Hematopoietic multipotent progenitor cell treated with erythropoietin and hydrocortisone succinate and interleukin-3 and kit ligand, for 4 days (in vitro differentiated cells): Measurements from ENCODE around the gene WBP2.
"Not testable (repeated sequence)": the region's sequence is repeated elsewhere in the genome, so short reads cannot be mapped to it uniquely, and the experiment has no call there.

Source experiments
- DNase-seq: peaks from one replicate; pipeline ENCODE4 v3.0.0-alpha.2; 2015

Gene WBP2

DNA sequence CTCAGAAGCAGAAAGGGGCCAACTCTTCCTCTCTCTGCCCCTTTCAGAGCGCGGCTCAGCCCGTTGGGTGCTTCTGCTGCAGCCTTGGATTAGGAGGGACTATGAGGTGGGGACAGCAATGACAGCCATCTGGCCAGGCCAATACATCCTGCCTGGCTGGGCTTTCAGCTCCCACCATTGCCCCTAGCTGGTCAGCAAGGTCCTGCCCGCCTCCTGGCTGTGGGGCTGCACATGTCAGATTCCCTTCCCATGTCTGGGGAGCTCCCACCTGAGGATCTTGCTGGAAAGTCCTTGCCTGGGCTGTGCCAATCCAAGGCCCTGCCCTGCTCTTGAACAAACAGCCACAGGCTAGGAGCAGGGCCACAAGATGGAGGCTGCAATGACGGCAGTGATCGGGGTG lies 33.3 kb upstream of the WBP2 start:
- no peak for DNase-seq

DNA sequence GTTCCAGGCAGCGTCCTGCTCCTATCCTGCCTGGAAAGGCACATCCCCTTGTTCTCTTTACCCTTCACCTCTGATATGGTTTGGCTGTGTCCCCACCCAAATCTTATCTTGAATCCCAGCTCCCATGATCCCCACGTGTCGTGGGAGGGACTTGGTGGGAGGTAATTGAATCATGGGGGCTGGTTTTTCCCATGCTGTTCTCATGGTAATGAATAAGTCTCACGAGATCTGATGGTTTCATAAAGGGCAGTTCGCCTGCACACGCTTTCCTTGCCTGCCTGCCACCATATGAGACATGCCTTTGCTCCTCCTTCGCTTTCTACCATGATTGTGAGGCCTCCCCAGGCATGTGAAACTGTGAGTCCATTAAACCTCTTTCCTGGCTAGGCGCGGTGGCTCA lies 30.7 kb upstream of the WBP2 start:
- DNase-seq: peak; percentile 49

DNA sequence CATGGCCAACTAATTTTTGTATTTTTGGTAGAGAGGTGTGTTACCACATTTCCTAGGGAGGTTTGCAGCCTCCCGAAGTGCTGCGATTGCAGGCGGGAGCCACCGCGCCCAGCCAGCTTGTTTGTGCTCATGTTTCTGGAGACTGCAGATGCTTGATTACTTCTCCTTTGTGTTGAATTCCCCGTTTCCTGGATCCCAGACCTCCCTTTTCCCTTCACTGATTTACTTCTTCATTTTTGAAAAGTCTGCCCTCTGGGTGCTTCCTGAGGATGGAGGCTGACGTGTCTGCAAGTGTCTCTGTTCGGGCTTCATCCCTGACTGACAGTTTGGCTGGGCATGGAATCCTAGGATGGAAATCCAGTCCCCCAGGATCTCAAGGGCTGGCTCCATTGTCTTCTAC lies 30.3 kb upstream of the WBP2 start:
- DNase-seq: no peak

DNA sequence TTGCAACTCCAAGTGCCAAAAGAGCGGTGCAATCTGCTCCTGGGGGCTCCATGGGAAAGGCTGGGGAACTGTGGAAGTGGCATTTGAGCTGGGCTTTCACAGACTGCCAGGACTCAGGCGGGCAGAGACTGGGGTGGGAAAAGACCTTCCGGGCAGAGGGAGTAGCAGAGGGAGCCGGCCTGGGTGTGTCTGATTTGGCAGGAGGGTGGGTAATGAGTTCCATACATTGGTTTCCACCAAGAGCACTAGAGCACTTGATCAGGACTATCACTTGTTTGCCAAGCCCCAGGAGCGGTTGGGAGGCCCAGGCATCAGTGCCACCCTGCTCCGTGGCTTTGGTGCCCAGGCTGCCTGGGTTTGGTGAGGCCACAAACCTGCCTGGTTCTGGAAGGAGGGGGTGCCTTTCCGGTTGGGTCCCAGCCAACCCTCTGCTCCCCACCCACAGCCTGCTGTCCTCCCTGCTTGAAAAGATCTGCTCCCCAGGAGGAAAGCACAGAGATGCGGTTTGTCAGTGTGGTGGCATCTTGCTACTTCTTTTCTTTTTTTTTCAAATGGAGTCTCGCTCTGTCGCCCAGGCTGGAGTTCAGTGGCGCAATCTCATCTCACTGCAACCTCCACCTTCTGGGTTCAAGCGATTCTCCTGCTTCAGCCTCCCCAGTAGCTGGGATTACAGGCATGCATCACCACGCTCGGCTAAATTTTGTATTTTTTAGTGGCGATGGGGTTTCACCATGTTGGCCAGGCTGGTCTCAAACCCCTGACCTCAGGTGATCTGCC lies 26.7 kb upstream of the WBP2 start:
- no peak for DNase-seq

DNA sequence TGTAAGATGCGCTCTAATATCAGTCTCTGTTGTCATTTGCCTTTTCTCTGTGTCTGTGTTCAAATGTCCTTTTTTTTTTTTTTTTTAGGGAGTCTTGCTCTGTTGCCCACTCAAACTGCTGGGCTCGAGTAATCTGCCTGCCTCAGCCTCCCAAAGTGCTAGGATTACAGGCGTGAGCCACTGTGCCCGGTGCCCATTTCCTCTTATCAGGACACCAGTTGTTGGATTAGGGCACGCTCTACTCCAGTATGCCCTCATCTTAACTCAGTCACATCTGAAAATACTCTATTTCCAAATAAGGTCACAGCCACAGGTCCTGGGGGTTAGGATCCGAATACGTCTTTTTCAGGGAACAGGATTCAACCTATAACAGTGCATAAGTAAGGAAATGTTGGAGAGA lies 25.1 kb upstream of the WBP2 start:
- no peak for DNase-seq

DNA sequence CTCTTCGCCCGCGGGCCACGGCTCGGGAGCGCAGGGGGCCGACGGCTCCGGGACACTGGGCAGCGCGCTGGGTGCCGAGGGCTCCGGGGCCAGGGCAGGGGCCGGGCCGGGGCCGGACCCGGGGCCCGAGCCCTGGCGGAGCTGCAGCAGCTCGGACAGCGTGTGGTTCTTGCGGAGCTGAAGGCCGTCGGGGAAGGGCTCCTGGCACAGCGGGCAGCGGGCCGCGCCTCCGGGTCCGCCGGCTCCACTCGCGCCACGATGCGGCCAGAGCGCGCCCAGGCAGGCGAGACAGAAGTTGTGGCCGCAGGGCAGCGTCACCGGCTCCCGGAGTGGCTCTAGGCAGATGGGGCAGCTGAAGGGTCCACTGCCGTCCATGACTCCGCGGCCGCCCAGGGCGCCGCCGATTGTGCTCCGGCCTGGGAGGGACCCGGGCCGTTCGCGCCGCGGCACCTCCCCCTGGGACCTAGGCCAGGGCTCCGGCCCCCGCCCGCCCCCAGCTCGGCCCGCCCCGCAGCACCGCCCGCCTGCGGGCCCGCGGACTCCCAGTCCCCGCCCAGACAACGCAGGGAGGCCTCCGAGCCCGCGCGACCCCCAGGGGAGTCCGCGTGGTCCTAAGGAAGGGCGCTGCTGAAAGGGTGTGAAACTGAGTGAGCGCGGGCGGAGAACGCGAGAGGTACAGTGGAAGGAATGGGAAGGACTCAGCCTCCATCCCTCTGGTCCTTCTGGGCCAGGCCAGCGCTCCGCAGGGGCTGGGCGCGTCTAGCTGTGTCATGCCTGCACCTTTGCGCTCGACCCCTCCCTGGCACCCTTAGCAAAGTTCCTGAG lies 23.3 kb upstream of the WBP2 start, which contains the start of gene TRIM47:
TRIM47 (minus strand) TSS at position 408 of the 825 bp plus-strand sequence; CDS start at position 375, 33 bp downstream.
- peak; percentile 67 for DNase-seq

DNA sequence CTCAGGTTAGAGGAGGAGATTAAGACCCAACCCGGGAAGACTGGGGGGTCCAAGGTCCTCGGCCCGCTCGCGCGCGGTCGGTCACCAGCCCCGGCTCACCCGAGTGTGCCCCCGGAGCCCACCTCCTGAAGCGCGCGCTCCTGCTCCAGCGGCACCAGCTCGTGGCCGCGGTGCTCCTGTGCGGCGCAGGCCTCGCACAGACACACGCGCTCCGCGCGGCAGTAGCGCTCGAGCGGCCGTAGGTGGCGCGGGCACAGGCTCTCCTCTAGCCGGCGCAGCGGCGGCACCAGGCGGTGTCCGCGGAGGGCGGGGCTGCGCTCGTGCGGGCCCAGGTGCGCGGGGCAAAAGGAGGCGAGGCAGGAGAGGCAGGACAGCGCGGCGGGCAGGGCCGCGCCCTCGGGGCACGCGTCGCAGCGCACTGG lies 22.6 kb upstream of the WBP2 start:
- peak; percentile 87 for DNase-seq

DNA sequence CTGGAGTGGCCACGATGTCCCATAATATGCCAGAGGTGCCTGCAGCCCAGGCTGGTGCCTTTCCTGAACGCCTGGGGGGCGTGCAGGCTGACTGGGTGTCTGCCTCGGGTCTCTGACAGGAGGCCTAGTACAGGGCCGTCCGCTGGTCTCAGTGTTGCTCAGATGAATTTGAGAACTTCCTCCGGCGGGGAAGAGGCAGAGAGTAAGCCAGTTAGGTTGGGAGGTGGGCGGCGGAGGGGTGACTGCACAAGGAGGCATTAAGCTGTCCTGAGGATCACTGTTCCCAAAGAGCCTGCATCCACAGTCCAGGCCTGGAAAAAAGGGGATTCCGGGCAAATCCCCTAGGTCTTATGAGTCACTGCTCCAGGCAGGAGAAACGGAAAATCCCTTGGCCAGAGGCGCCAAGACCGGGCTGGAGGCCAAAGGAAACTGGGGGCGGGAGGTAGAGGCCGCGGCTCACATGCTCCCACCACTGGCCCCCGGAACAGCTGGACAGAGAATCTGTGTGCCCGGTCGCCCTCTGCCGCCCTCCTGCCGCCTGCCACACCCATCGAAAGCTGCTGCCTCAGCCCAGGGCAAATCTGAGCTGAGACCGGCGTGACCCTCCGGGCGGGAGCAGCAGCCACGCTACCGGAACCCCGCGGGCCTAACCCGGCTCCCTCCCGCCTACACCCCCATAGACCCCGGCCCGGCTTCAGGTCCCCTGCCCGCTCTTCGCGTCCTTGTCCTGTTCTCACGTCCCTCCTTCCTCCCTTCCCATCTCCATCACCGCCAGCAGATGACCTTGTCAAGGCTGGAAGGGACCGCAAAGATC lies 22.0 kb upstream of the WBP2 start:
- peak; percentile 43 for DNase-seq

DNA sequence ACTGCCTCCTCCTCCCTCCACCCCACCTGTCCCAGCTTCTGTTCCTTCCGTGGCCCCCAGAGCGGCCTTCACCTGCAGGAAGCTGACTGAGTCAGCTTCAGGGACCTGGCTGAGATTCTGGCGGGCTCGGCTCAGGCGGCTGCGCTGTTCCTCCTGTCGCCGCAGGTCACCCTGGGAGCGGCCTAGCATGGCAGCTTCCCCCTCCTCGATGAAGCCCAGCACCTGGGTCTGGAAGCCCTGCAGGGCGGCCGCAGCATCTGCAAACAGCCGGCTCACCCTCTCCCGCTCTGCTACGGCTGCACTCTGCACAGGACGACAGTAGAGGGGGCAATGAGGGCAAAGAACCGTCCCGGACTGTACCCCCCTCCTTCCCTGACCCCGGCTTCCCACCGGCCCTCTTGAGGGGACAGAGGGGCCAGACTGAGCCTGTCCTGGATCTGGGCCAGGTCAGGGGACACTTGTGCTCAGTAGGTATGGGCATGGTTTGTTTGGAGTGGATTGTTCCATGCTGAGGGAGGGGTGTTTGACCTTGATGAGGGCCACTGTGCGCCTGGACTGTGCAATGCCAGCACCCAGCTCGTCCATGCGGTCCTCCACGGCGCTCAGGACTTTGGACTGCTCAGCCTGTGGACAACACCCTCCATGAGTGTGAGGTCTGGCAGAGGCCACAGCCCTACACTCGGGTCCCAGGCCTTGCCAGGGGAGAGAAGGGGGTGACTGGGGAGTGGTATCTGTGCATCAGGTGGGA lies 21.2 kb upstream of the WBP2 start:
- DNase-seq: peak; percentile 68

DNA sequence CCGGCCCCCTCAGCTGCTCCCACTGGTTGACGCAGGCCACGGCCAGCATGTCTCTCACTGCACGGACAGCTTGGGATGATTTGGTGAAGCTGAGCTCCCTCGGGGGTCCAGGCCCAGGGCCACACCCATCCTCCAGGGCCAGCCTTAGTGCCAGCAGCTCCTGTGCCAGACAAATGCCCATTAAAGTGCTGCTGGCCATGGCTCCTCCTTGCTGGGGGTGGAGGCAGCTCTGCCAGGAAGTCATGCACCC lies 20.7 kb upstream of the WBP2 start:
- peak; percentile 47 for DNase-seq

DNA sequence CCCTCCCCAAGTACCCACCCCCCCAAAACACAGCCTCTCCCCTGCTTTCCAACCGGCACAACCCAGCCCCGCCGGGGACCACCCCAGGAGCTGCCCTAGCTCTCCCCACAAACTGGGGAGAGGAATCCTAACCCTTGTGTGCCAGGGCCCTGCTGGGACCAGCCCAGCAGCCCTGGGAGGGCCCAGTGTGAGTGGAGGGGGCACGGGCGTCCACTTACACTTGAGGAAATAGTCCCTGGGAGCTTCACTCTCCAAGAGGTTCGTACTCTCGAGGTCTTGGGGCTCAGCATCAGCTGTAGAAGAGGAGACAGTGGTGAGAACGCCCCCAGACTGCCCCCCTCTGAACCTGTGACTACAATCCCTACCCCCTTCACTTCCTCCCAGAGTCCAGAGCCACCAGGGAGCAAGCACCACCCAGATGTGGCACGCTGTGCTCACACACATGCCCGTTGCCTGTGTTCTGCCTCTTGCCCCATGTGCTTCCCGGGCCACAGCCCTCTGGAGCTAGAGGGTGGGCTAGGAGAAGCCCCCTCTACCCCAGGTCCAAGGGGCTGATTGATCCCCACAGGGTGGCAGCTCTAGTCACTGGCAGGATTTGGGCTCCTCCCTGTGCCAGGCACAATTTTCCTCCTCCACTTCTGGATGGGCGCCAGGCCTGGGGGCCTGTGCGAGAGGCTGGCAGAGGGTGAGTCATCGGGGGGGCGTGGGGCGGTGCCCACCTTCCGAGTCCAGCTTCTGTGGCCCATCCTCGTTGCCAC lies 20.2 kb upstream of the WBP2 start:
- DNase-seq: no peak

DNA sequence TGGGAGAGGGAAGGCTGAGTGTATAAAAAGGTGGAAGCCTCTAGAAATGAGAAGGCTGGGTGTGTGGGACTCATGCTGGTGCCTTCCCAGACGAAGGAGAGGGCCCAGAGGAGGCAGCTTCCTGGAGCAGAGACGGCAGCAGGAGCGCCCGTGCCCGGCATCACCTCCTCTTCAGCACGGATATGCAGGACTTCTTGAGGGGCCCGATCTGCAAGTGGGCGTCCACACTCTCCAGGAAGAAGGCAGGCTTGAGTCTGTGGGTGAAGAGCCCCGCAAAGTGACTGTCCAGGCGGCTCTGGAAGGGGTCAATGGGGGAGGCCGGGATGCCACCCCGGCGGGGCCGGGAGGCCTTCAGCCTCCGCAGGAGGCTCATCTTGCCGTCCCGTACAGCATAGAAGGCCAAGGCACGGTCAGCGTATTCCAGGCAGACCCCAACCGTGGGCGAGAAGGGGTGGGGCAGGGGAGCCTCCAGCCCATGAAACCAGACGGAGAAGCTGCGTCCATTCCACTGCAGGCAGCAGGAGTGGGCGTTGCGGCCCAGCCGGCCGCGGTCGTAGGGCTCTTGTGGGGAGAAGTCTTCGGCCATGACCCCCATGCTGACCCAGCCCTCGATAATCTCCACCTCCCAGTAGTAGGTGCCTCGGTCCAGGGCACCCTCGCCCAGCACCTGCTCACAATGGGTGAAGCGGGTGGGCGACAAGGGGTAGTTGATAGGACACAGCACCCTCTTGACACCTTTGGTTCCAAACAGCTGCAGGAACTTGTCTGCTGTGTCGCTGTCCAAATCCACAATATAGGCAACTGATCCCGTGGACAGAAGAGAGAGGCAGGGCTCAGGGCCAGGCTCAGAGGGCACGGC lies 19.4 kb upstream of the WBP2 start:
- no peak for DNase-seq

DNA sequence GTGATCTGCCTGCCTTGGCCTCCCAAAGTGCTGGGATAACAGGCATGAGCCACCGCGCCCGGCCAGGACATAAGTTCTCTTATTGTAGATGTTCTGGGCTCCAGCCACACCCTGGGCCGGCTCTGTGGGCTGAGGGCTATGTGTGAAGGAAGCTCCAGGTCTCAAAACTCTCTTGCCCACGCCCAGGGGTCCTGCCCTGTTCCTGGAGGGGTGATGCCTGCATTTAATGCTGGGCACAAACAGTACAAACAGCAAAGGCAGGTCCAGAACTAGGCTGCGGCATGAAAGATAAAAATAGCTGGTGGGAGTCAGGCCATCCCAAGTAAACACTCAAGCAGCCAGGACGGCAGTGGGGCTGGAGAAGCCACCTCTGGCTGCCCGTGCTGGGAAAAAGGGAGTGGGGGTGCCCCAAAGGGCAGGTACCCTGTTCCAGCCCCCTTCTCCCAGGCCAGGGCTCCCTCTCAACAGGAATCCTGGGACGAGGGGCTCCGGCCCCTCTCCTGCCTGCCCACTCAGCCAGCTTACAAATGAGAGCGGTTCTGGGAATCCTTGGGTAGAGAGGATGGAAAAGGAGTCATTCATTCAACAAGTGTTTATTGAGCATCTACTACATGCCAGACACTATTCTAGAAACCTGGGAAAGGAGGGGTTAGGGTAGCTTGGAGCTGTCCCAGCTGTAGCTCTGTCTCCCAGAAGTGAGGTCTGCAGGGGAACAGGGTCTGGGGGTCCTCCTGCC lies 18.6 kb upstream of the WBP2 start:
- DNase-seq: no peak

DNA sequence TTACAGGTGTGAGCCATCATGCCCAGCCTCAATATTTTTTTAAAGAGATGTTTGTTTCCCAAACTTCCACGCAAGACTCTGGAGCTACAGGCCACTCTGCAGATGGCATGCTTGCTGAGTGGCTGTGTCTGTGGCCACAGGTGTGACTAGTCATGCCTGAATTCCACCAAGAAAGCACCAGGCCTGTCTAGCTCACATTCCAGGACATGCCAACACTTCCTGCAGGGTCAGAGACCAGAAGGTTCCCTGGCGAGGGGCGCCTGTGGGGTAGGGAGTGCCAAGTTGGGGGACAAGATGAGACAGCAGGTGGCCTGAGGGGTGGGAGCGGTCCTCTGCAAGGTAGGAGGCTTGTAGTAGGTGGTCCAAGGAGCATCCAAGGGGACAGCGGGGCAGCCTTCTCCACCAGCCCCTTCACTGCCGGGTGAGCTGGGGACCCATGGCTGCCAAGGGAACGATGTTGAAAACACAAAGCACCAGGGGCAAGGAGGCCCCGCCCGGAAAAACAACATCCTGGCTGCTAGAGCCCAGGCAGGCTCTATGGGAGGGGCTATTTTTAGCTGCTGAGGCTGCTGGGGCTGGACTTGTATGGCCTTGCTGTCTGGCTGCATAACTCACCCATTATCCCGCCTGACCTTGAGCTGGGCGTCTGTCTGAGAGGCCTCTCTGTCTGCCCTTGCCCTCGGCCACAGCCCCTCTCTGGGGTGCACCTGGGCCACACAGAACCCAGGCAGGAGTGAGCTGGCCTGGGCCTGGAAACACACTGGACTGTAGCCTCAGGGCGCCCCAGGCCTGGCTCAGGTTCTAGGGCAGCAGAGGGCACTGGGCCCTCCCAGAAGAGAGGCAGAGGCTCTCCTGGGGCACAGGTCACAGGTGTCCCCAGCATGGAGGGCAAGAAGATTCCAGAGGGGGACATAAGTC lies 17.6 kb upstream of the WBP2 start:
- peak; percentile 77 for DNase-seq

DNA sequence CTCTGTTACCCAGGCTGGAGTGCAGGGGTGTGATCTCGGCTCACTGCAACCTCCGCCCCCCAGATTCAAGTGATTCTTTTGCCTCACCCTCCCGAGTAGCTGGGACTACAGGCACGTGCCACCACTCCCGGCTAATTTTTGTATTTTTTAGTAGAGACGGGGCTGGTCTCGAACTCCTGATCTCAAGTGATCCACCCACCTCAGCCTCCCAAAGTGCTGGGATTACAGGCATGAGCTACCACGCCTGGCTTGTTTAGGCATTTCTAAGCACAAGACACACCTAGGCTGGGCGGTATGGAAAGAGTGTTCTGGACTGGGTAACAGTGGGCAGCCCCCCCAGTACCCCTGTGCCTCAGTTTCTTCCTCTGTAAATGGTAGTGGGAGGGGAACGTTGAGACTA lies 15.1 kb upstream of the WBP2 start:
- DNase-seq: not testable (repeated sequence)

DNA sequence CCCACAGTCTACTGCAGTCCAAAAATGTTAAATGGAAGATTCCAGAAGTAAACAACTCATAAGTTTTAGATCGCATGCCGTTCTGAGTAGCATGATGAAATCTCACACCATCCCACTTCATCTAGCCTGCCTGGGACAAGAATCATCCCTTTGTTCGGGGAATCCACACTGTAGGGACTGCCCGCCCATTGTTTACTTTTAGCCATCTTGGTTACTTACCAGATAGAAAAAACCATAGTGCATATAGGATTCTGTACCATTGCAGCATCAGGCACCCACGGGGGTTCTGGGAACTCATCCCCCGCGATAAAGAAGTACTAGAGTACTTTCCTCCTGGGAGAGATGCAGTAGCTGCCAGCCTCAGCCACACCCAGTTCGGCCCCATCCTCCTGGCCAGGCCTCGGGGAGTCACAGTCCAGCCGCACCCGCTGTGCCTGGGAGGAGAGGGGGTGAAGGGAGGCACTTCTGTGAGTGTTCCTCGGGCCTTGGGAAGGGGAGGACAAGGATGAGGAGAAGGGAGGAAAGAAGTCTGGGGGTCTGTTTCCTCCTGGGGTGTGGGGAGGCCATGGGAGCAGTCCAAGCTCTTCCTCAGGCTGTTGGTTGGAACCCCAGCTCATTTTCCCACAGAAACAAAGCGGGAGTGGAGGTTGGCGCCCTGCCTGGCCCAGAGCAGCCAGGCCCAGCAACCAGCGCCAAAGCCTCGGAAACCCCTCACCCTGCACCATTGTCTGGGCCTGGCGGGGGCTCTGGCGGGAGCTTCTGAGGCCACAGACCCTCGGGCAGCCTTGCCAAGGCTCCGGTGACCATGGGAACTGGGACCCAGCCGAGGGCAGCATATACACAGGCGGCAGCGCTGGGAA lies 14.4 kb upstream of the WBP2 start:
- DNase-seq: no peak

DNA sequence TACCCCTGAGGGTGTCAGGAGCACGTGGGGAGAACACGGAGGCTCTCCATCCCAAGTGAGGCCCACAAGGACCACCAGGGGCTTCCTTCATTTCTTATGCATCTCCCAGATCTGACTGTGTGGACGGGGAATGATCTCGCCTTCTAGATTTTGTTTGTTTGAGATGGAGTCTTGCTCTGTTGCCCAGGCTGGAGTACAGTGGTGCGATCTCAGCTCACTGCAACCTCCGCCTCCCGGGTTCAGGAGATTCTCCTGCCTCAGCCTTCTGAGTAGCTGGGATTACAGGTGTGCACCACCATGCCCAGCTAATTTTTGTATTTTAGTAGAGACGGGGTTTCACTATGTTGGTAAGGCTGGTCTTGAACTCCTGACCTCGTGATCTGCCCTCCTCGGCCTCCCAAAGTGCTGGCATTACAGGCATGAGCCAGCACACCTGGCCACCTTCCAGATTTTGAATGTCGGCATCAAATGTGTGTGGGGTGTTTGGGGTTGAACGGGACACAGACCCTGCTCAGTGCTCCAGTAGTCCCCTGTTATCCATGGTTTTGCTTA lies 13.7 kb upstream of the WBP2 start:
- not testable (repeated sequence) for DNase-seq
